NCI-H345 treated with DMSO at 0.1 percent for 48 hours (cell line): ENCODE data around the gene FANCC.

Experiments
- DNase-seq: peaks from one replicate; lab custom pipeline; 2025; ENCODE audit not compliant: unreplicated experiment; lab: John Stamatoyannopoulos, UW

FANCC gene

DNA sequence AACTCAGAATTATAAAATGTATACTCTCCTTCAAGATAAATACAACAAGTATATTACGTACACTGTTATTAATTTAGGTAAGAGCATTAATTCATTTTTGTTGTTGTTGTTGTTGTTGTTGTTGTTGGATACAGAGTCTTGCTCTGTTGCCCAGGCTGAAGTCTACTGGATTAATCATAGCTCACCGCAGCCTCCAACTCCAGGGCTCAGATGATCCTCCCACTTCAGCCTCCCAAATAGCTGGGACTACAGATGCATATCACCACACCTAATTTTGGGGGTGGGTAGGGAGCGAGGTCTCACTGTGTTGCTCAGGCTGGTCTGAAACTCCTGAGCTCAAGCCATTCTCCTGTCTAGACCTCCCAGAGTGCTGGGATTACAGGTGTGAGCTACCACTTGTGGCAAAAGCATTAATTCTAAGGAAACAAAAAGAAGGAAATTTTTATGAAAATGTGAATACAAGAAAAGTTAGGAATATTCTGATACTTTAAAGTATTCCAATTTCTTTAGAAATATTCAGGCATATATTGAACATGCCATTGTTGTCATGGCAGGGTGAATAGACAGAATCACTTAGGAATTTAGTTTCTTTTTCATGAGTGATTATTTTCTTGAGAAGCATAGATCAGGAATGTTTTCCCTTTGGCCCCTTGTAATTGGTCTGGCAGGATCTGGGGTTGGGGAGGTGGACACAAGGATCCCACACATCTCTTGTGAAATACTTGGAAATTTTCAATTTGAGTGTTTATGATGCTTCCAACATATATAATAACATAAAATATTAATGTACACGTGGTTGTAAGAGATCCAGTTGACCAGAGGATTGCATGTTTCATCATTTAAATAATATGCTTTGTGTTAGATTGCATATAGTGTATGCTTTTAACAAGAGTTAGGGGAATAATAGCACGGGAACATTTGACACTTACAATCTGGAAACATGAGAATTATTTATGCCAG is 263.6 kb downstream of the FANCC start:
- no peak for DNase-seq

DNA sequence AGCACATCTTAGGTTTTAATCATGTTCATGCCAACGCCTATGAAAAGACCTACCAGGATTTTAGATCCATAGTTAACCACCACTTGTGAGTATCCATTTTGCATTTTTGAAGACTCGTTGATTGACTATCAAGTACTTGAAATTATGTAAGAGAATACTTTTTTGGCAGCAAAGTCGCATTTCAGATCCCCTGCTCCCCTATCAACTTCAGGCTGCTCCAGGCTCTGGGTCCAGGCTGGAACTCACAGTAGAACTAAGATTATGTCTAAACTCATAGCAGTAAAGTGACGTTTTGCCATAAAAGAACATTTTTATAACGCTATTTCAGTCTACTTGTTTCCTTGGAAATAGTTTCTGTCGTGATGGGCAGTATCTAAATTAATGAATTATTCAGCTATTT is 267.7 kb downstream of the FANCC start:
- no peak for DNase-seq
